H9 (cell line): Measurements from ENCODE around the gene TSPAN5. TPM values are rescaled to one million over a fixed set of nuclear protein-coding genes. Genes with fewer than 3 reads are reported as not detected.

Experiments used
- DNase-seq: peaks from one replicate; pipeline ENCODE4 v3.0.0-alpha.2; 2017
- H2AFZ ChIP-seq: one replicate; pipeline ENCODE4 v1.6.1; 2013; ENCODE audit warnings: mild to moderate bottlenecking, low read length, control low read depth, moderate library complexity
- H2AK5ac ChIP-seq: 2 replicates; pipeline ENCODE4 v1.6.1; 2013; ENCODE audit warnings: low read length, control low read depth, mixed read lengths; ENCODE audit not compliant: insufficient read length
- H2BK120ac ChIP-seq: one replicate; pipeline ENCODE4 v1.6.1; 2013; ENCODE audit warnings: low read depth, mild to moderate bottlenecking, low read length, control low read depth, inconsistent platforms; ENCODE audit not compliant: poor library complexity, severe bottlenecking
- H2BK12ac ChIP-seq: 2 replicates; pipeline ENCODE4 v1.6.1; 2013; ENCODE audit warnings: low read length, control low read depth, mixed read lengths, low read depth; ENCODE audit not compliant: insufficient read length
- H2BK15ac ChIP-seq: 2 replicates; pipeline ENCODE4 v1.6.1; 2013; ENCODE audit warnings: low read depth, low read length, control low read depth
- H2BK20ac ChIP-seq: one replicate; pipeline ENCODE4 v1.6.1; 2013; ENCODE audit warnings: low read depth, mild to moderate bottlenecking, low read length, control low read depth, inconsistent platforms; ENCODE audit not compliant: poor library complexity, severe bottlenecking
- H2BK5ac ChIP-seq: 2 replicates; pipeline ENCODE4 v1.6.1; 2013; ENCODE audit warnings: low read length, control low read depth, mixed read lengths; ENCODE audit not compliant: insufficient read length
- H3K14ac ChIP-seq: 2 replicates; pipeline ENCODE4 v1.6.1; 2013; ENCODE audit warnings: low read length, control low read depth; ENCODE audit not compliant: insufficient read depth
- H3K18ac ChIP-seq: 2 replicates; pipeline ENCODE4 v1.6.1; 2013; ENCODE audit warnings: low read depth, mild to moderate bottlenecking, mixed read lengths, low read length, control low read depth; ENCODE audit not compliant: insufficient read length
- H3K23ac ChIP-seq: 2 replicates; pipeline ENCODE4 v1.6.1; 2013; ENCODE audit warnings: low read length, control low read depth, mixed read lengths, low read depth; ENCODE audit not compliant: insufficient read length
- H3K23me2 ChIP-seq: 2 replicates; pipeline ENCODE4 v1.6.1; 2013; ENCODE audit warnings: low read depth, mild to moderate bottlenecking, mixed read lengths, low read length, control low read depth; ENCODE audit not compliant: insufficient read length, poor library complexity, severe bottlenecking
- H3K27ac ChIP-seq: 2 replicates; pipeline ENCODE4 v1.5.1; 2013; ENCODE audit warnings: low read length, control low read depth, mixed read lengths, low read depth; ENCODE audit not compliant: insufficient read length
- H3K27me3 ChIP-seq: 2 replicates; pipeline ENCODE4 v1.6.1; 2013; ENCODE audit warnings: low read length, control low read depth, inconsistent platforms; ENCODE audit not compliant: insufficient read depth
- H3K4ac ChIP-seq: 2 replicates; pipeline ENCODE4 v1.6.1; 2013; ENCODE audit warnings: low read depth, mild to moderate bottlenecking, control low read depth, inconsistent platforms, low read length, moderate library complexity
- H3K4me1 ChIP-seq: 2 replicates; pipeline ENCODE4 v1.6.1; 2013; ENCODE audit warnings: low read length, control low read depth, inconsistent platforms; ENCODE audit not compliant: insufficient read depth
- H3K4me2 ChIP-seq: 2 replicates; pipeline ENCODE4 v1.6.1; 2013; ENCODE audit warnings: low read length, control low read depth, mixed read lengths; ENCODE audit not compliant: insufficient read length, insufficient read depth
- H3K56ac ChIP-seq: 2 replicates; pipeline ENCODE4 v1.6.1; 2013; ENCODE audit warnings: low read depth, mild to moderate bottlenecking, mixed read lengths, low read length, control low read depth; ENCODE audit not compliant: insufficient read length
- H3K79me1 ChIP-seq: 2 replicates; pipeline ENCODE4 v1.6.1; 2013; ENCODE audit warnings: low read depth, mild to moderate bottlenecking, moderate library complexity, low read length, control low read depth, inconsistent platforms; ENCODE audit not compliant: insufficient read depth, poor library complexity, severe bottlenecking
- H3K79me2 ChIP-seq: 2 replicates; pipeline ENCODE4 v1.6.1; 2013; ENCODE audit warnings: low read length, control low read depth, inconsistent platforms; ENCODE audit not compliant: insufficient read depth
- H3K9ac ChIP-seq: 2 replicates; pipeline ENCODE4 v1.6.1; 2013; ENCODE audit warnings: low read length, control low read depth, mixed read lengths; ENCODE audit not compliant: insufficient read length; ENCODE audit errors: extremely low read depth
- H3K9me3 ChIP-seq: one replicate; pipeline ENCODE4 v1.6.1; 2013; ENCODE audit warnings: low read depth, low read length, inconsistent platforms; ENCODE audit not compliant: control insufficient read depth
- H3T11ph ChIP-seq: one replicate; pipeline ENCODE4 v1.6.1; 2013; ENCODE audit warnings: mild to moderate bottlenecking, low read length, control low read depth, inconsistent platforms
- H4K20me1 ChIP-seq: one replicate; pipeline ENCODE4 v1.6.1; 2013; ENCODE audit not compliant: control insufficient read depth, insufficient read length, insufficient read depth
- H4K5ac ChIP-seq: 2 replicates; pipeline ENCODE4 v1.6.1; 2013; ENCODE audit warnings: low read depth, mild to moderate bottlenecking, mixed read lengths, low read length, control low read depth; ENCODE audit not compliant: insufficient read length
- H4K8ac ChIP-seq: replicated peaks from 2 replicates; pipeline ENCODE4 v1.6.1; 2013; ENCODE audit warnings: low read length, control low read depth, mixed read lengths, low read depth; ENCODE audit not compliant: insufficient read length
- H4K91ac ChIP-seq: 2 replicates; pipeline ENCODE4 v1.6.1; 2013; ENCODE audit warnings: low read depth, mild to moderate bottlenecking, moderate library complexity, mixed read lengths, low read length, control low read depth; ENCODE audit not compliant: insufficient read length
- H3K27ac Mint-ChIP-seq, 3 experiments: 2 replicates in 2 of 3; 3 replicates in 1 of 3; pipeline ENCODE4 v1.8.0; 2020 to 2021; ENCODE audit warnings: mixed read lengths in 3 of 3, mild to moderate bottlenecking in 1 of 3, moderate library complexity in 1 of 3
- H3K27me3 Mint-ChIP-seq: 2 replicates; pipeline ENCODE4 v1.8.0; 2021; ENCODE audit warnings: low read depth, mild to moderate bottlenecking, moderate library complexity, mixed read lengths
- H3K36me3 Mint-ChIP-seq, 3 experiments: 2 replicates in 2 of 3; 3 replicates in 1 of 3; pipeline ENCODE4 v1.8.0; 2020 to 2021; ENCODE audit warnings: low read depth in 3 of 3, mixed read lengths in 3 of 3; ENCODE audit not compliant: insufficient read depth in 1 of 3
- H3K4me1 Mint-ChIP-seq, 2 experiments: 2 replicates each; pipeline ENCODE4 v1.8.0; 2020; ENCODE audit warnings: mixed read lengths in 2 of 2
- H3K4me3 Mint-ChIP-seq, 2 experiments: 2 replicates in 1 of 2; 3 replicates in 1 of 2; pipeline ENCODE4 v1.8.0; 2020 to 2021; ENCODE audit warnings: mild to moderate bottlenecking in 2 of 2, mixed read lengths in 2 of 2, moderate library complexity in 1 of 2
- H3K9me3 Mint-ChIP-seq, 2 experiments: 2 replicates in 1 of 2; 3 replicates in 1 of 2; pipeline ENCODE4 v1.8.0; 2020; ENCODE audit warnings: mild to moderate bottlenecking in 2 of 2, mixed read lengths in 2 of 2, moderate library complexity in 1 of 2
- CTCF ChIP-seq: fragments of 200-600 bp; sonication (generic); conservative IDR thresholded peaks from 3 replicates; pipeline ENCODE4 v1.8.0; 2021; ENCODE audit warnings: antibody characterized with exemption, mild to moderate bottlenecking
- WGBS: extraction: QIAGEN DNeasy Blood & Tissue Kit; methylation state at CpG from one replicate; pipeline ENCODE4 v1.1.7; 2013; ENCODE audit warnings: missing lambda C conversion rate, low lambda C conversion rate, mixed read lengths; ENCODE audit not compliant: insufficient read length; ENCODE audit errors: extremely low coverage; 5-methylcytosine and 5-hydroxymethylcytosine counted together
- total RNA-seq: library from RNA; stranded (reverse); gene quantifications from 2 replicates; pipeline ENCODE4 v1.2.1, GENCODE V29; 2021

TSPAN5 gene
- total RNA-seq, 1 experiment from 2014 or later: 7.0 TPM

GRCh38 chr4:98544141-98544817 is 114.1 kb downstream of the TSPAN5 start:
- Histone ChIP-seq H3K4me1 (no peaks in the 10 kb centered on the region), H2BK5ac (no peak overlapping the region), H2AFZ (no peak overlapping the region), H3K27me3 (no peaks in the 10 kb centered on the region), H3K23ac (no peak overlapping the region), H3T11ph (no peak overlapping the region), H3K18ac (no peak overlapping the region), H3K79me1 (no peaks in the 10 kb centered on the region), H3K79me2 (no peaks in the 10 kb centered on the region), H2BK12ac (no peak overlapping the region), H3K27ac (no peak overlapping the region), H2BK20ac (no peak overlapping the region), H2BK15ac (no peak overlapping the region), H3K23me2 (no peaks in the 10 kb centered on the region), H3K9me3 (no peaks in the 10 kb centered on the region), H2BK120ac (no peak overlapping the region), H2AK5ac (no peak overlapping the region), H4K91ac (no peak overlapping the region), H3K4me2 (no peak overlapping the region), H3K14ac (no peak overlapping the region), H4K20me1 (no peaks in the 10 kb centered on the region), H3K4ac (no peak overlapping the region), H3K9ac (no peak overlapping the region), H4K5ac (no peak overlapping the region), H4K8ac (no peak overlapping the region), H3K56ac (no peak overlapping the region)
- no peaks in the 10 kb centered on the region for H3K27me3 Mint-ChIP-seq
- no peaks in the 10 kb centered on the region for H3K9me3 Mint-ChIP-seq
- no CpG with 5 or more reads among the region's 5 CpGs for WGBS
- no peak overlapping the region for H3K4me3 Mint-ChIP-seq
- H3K36me3 Mint-ChIP-seq: no peaks in the 10 kb centered on the region
- DNase-seq: no peak
- H3K4me1 Mint-ChIP-seq: peaks cover 7 to 12% of the 10 kb centered on the region in 2 experiments; a peak in 3 of 4 replicates
- no peak overlapping the region for H3K27ac Mint-ChIP-seq
- no peak for TF ChIP-seq CTCF
